C4-2B (cell line): ENCODE data around the gene FUT4.

Source experiments
- ZFX ChIP-seq: fragments of 450-650 bp; IDR thresholded peaks from 2 replicates; pipeline ENCODE4 v1.6.1; 2017
- TF ChIP-seq, protein P1 (sequence below): fragments of 450-650 bp; conservative IDR thresholded peaks from 2 replicates; pipeline ENCODE4 v1.5.1; 2017; ENCODE audit warnings: mild to moderate bottlenecking

DNA sequence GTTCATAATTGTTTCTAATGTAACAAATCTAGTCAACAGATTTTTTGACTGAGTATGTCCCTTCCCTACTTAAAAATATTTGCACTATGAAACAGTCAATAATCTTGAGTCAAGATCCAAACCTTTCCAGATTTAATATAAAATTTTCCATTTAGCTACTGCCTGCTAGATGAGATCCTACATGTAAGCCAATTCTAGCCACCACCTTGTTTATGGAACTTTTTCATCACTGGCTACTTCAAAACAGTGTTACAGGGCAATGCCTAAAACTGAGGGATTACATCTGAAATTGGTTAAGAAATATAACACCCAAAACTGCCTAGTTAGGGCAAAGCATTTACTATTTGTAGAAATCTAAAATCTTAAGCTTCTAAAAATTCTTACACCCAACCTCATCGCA, 10.5 kb upstream of the FUT4 start:
- TF ChIP-seq, protein P1, sequence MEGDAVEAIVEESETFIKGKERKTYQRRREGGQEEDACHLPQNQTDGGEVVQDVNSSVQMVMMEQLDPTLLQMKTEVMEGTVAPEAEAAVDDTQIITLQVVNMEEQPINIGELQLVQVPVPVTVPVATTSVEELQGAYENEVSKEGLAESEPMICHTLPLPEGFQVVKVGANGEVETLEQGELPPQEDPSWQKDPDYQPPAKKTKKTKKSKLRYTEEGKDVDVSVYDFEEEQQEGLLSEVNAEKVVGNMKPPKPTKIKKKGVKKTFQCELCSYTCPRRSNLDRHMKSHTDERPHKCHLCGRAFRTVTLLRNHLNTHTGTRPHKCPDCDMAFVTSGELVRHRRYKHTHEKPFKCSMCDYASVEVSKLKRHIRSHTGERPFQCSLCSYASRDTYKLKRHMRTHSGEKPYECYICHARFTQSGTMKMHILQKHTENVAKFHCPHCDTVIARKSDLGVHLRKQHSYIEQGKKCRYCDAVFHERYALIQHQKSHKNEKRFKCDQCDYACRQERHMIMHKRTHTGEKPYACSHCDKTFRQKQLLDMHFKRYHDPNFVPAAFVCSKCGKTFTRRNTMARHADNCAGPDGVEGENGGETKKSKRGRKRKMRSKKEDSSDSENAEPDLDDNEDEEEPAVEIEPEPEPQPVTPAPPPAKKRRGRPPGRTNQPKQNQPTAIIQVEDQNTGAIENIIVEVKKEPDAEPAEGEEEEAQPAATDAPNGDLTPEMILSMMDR, result no peak
- TF ChIP-seq ZFX, result no peak
